ENCODE measurements around the gene RBMS1.
"Not testable (repeated sequence)": the region's sequence is repeated elsewhere in the genome, so short reads cannot be mapped to it uniquely, and the experiment has no call there.

Gene RBMS1

GRCh38 chr2:160430001-160430344, 63.6 kb downstream of the RBMS1 start:
- DNase-seq = no peak

- DNase-seq = peak; percentile 81
Observed at GRCh38 chr2:160429248-160430000, 64.2 kb downstream of the RBMS1 start.

GRCh38 chr2:160428405-160428763, 65.2 kb downstream of the RBMS1 start:
- no peak for DNase-seq

DNA sequence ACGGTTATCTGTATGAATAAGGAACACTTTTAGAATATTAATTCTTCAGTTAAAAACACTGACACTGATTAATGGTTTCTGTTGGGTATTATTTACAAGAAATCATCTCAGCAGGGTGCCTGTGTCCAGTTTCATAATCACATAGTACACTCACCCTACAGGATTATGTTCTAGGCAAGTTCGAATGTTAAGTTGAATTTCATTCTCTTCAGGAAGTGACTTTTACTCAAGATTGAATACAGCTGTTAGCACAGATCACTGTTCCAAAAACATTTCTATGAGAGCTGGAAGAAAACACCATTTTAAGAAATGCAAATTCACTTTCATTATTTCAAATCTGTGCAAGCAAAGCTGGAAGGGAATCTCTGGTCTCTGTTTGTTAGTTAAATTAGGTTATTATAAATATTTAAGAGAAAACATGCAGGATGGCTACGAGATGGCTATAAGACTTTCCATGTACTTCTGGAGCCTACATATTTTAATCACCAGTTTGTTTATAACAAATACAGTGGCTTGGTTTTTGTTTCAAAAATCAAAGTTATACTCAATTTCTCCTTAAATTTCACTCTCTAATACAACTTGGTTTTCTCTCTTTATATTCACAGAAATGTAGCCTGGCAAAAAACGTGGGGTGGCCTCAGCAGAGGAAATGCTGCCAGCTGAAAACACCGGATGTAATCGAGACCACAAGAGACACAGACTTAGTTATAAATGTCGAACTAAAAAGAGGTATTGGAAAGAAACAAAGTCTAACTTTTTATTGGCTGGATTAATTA, 65.8 kb downstream of the RBMS1 start:
- peak; percentile 55 for DNase-seq

DNA sequence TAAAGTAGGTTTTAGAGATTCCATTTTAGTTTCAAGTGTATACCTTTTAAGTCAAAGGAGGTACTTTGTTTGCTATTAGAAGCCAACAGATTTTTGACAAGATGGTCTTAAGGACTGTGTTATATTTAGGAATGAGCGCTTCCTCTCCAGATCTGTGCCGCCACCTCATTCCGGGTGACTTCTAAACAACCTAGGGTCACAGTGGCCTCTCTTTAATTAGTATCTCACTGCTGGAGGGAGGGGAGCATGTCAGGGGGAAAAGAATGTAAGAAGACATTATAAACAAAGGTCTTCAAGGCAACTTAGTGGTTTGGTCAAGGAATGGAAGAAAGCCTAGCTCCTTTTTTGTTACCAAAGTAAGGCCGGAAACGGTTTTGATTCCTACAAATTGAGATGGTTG, 67.0 kb downstream of the RBMS1 start:
- DNase-seq = no peak

- no peak for DNase-seq
Observed at GRCh38 chr2:160425434-160426151, 68.0 kb downstream of the RBMS1 start.

- no peak for DNase-seq
Observed at GRCh38 chr2:160423126-160423525, 70.5 kb downstream of the RBMS1 start.

DNA sequence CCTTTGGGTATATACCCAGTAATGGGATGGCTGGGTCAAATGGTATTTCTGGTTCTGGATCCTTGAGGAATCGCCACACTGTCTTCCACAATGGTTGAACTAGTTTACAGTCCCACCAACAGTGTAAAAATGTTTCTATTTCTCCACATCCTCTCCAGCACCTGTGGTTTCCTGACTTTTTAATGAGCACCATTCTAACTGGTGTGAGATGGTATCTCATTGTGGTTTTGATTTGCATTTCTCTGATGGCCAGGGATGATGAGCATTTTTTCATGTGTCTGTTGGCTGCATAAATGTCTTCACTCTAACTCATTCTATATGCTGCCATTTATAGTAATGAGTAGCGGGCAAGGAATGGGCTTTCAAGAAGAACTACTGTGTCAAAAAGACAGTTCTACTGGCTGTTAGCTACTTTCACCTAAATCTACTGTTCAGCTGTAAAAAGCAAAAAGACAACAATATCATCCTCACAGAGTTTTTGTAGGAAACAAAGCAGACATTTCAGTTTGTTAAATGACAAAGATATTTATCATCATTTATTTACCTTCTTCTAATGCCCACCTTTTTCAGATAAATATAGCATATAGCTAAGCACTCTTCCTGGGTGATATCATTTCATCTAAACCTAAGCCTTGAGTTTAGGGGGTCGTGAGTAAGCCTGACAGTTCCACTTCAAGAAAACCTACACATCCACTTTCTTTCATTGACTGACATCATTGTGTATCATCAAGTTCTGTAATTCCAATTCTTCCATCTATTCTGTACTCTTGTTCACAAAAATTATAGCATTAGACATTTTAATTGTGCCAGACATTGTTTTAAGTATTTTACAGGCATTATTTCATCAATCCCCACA, 71.7 kb downstream of the RBMS1 start:
- not testable (repeated sequence) for DNase-seq

- DNase-seq = no peak
Observed at GRCh38 chr2:160420711-160421110, 72.9 kb downstream of the RBMS1 start.

DNA sequence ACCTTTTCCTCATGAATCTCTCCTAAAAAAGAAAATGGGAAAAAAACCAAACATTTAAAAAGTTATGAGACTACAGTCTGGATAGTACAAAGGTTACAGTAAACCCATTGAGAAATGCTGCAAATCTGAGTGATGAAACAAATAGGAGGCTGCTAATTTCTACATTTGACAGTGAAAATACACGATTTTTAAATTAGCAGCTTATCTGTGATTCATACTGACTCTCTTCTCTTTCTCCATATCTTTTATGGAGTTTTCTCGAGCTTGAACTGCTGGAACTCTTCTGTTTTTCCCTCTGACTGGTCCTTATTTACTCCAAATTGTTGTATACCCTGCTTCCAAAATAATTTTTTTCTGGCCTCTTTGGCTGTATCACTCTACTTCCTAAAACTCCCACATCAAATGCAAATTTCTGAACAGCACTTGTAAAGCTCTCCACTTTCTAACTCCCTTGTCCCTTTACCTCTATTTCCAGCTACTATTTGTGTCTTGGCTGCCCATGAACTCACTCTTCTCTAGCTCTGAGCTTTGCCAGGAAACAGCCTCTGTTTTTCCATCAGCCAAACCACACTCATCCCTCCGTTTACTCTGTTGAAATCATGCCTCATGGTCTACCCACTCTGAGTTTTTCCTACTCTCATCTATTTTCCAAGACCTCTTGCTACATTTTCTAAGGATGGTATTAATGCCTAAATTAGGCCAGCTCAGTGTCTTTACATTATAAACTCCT, 73.7 kb downstream of the RBMS1 start:
- DNase-seq = no peak

DNA sequence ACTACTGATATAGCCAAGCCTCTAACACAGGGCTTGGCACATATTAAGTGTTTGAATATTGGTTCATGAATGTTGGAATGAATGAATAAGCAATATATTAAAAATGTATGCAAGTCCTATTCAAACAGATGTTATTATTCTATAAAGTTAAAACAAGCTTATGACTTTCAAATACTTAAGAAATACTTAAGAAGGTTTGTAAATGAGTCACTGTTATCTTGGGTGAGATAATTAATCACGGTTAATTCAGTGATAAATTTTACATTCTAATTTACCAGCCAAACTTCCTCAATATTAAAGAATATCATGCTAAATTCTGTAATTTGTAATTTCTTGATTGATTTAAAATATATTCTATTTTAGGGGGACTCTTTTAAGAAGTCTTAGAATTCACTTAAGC, 74.8 kb downstream of the RBMS1 start:
- no peak for DNase-seq

DNA sequence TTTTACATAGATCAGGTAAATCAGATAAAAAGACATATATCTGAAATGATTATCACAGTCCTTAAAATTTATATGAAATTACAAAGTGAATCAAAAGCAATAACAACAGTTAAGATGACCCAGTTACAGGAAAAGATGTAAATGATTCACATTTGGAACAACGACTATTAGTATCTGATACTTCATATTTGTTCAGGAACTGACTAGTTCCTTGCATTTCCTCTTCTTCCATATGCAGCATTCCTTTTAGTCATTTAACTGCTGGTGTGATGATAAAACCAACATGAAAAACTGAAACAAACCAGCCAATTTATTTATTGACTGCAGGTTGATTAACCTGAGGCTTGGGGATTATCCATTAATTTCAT, 75.2 kb downstream of the RBMS1 start:
- no peak for DNase-seq

DNA sequence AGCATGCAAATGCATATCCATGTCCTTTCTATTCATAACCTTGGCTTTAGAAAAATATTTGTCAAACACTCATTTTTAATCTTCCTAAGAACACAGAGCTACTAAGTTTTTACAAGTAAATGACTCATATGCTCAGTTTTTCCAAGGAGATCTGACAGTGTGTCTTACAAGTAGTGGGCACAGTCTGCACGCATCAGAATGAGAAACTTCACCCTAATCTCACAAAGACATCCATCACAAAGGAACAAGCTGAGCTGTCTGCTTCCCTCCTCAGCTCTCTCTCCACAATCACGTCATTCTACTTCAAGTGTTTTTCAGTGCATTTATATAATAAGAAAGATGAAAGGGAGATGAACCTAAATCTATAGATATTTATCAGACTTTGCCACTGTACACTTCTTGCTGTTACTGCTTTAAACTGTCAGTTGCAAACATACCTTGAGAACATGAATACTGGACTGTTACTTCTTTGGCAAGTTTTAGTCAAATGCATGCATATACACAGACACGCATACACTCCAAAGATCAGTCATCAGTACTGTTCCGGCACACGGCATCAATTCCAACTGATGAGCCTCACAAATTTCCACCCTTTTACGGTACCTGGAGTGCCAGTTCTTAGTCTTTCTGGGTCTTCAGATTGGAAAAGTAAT, 75.7 kb downstream of the RBMS1 start:
- DNase-seq = no peak

GRCh38 chr2:160415991-160416390, 77.6 kb downstream of the RBMS1 start:
- DNase-seq = no peak

- DNase-seq = no peak
Observed at GRCh38 chr2:160411955-160412354, 81.7 kb downstream of the RBMS1 start.

GRCh38 chr2:160411167-160411566, 82.4 kb downstream of the RBMS1 start:
- DNase-seq = peak; percentile 28

DNA sequence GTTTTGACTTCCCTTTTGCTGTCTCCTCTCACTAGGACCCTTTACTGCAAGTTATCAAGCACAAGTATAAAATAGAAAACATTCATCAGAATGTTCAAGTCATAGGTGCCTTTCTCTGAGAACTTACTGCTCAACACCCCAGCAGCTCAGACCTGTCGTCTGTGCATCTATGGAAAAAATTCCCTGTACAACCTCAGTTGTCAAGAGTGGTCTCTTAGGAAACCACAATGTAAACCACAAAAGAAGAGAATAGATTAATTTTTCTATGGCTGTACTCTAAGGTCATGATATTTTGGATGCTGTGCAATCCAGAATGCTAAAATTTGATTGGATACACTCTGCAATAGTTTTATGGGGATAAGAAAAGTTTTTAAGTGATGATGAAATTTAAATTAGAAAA, 84.1 kb downstream of the RBMS1 start:
- DNase-seq = no peak

DNA sequence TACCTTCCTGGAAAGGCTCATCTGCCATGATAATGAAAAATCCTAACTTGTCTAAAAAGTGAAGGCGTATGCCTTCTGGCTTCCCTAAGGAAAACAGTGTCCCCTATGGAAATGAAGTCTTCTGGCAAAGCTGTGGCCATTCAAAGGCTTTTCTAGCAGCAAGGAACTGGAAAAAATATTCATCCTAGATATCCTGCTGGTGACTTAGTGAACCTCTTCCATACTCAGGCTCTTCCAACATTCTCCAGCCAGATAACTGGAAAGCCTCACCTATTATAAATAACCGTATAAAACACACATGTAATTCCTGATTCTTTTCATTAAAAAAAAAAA, 84.7 kb downstream of the RBMS1 start:
- DNase-seq = no peak

DNA sequence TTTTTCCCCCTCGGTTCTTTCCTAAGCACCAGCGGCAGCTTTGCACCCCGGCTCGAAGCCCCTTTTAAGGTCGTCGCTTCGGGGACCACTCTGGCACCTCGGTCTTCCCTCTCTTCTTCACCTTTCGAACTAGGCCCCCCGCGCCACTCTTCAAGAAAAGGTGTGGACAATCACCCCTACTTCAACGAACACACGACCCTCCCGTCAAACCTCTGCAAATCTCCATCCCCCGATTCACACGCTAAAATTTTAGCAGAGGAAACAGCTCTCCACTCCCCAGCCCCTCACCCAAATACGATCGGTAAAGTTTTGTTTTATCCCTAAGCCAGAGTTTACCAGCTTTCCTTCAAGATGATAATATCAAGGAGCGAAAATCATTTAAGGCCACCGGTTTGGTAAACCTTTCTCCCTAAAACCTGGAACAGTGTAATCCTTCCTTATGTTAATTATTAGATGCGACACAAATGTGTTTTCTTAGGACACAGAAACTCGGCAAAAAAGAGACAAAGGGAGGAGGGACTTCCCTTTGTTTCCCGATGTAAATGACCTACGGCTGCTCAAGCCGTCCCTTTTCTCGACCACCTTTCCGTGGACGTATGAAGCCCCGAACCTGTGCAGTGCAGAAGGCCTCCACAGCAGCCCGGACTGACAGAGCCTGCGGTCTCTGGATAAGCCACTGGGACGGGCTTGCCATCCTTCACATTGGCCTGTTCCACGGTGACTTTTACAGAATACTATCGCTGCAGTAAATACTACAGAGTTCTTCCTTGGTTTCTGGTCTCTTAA, 85.2 kb downstream of the RBMS1 start:
- no peak for DNase-seq

DNA sequence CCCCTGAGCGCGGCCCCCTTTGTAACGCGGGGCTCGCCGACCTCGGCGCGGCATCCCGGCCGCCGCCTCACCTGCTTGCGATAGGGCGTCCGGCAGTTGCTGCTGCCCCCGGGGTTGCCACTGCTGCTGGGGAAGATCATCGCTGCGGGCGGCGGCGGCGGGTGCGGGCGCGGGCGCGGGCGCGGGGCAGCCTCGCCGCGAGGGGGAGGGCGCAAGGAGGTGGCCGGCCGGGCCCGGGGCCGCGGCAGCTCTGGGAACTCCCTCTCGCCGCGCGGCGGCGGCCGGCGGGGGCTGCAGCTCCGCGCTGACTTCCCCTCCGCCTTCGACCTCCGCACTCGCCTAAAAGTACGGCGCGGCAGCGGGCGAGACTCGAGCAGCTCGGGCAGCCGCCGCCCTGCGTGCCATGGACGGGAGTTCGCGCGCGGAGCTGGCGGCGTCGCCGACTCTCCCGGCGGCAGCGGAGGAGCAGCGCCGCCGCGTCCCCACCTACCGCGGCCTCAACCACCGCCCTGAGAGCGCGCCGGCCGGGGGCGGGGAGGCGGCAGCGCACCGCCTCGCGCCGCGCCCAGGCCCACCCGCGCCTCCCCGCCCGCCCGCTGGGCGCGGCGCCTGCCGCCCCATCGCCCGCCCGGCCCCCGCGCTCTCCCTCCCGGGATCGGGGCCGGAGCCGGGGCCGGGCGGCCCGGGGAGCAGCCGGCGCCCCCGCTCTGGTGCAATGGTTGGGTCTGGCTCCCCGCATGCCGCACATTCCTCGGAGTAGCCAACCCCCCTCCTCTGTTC, 86.0 kb downstream of the RBMS1 start:
- no peak for DNase-seq
